HG02943 (cell line): ENCODE results near the gene TCN2.
A peak's percentile ranks its signal among the peaks of the same experiment; 100 is the strongest.
"Not testable (repeated sequence)": the region's sequence is repeated elsewhere in the genome, so short reads cannot be mapped to it uniquely, and the experiment has no call there.

Source experiments
- ATAC-seq: cut with Tn5 transposase; IDR thresholded peaks from one replicate; pipeline ENCODE4 v1.9.1; 2021; ENCODE audit warnings: mild to moderate bottlenecking, low read depth, moderate library complexity; ENCODE audit not compliant: unreplicated experiment

Gene TCN2

DNA sequence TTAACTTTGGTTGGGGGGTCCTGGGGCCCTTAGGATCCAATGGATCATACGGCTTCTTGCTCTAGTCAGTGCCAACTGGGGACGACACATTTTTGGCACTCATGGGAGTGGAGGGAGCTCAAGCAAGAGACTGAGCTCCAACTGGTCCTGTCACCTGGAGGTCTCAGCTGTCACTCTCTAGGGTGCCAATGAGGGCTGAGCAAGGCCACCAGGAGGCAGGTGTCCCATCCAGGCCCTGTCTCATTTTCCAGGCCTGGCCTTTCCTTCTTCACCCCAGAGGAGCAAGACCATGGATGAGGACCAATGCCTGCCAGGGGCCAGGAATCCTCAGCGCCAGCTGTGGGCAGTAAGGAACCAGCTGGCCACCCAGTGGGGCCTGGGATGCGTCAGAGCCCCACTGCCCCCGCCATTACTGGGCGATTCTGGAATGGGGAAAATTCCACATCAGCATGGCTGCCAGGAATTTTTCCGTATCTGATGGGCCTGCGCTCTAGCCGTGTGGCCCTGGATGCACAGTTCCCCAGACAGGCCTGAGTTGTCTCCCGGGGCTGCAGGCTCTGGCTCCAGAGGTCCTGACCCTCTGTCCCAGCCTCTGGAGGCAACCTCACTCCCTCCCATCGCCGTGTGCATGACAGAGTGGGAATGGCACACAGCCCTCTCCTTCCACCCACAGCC is 31.8 kb upstream of the TCN2 start:
- ATAC-seq, result no peak

DNA sequence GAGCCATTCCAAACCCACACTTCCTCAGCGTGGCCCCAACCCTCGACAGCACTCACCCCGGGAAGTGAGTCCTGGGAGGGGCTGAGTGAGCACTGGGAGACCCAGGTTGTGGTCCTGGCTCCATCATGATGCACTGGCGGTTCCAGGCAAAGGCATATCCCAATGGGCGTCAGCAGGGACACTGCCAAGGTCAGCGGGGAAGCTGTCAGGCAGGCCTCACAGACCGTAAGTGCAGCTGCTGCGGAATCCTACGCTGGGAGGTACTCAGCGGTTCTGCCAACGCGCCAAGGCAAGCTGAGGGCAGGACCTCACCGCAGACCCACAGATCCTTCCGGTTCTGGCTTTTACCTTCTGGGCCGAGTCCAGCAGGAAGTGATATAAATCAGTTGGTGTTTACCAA is 31.1 kb upstream of the TCN2 start:
- ATAC-seq, result no peak

GRCh38 chr22:30578481-30578880 is 28.5 kb upstream of the TCN2 start:
- no peak for ATAC-seq

DNA sequence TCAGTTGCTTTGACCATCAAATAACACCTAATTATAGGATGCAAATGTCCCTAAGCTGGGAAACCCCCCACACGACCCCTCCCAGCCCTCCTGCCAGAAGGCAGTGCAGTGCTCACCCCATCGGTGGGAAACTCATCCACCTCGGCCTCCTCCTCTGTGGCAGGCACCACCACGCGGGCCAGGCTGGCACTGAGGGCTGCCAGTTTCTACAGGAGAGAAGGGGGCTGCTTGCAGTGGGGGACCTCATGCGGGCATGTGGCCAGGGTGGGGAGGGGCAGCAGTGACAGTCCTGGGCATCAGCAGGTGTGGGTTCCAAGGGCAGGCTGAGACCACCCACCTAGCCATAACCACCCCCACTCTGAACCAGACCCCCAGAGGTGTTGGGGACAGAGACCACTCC is 26.1 kb upstream of the TCN2 start:
- no peak for ATAC-seq

DNA sequence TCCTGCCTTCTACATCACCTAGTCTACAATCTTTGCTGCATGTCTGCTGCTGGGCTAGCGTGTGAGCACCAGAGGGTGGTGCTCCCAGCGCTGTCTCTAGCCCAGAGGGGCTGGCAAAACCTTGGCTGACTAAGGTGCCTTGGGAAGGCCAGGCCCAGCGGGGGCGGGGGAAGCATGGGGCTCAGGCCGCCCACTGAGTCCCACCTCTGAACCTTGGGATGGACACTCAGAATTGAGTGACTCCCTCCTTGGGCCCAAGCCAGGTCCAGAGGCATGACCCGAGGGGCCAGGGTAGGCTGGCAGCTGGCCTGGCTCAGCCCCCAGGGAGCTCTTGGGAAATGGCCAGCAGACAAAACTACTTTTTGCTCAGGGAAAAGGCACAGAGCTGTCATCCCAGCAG is 24.9 kb upstream of the TCN2 start:
- ATAC-seq, result no peak

GRCh38 chr22:30582788-30583545 is 24.0 kb upstream of the TCN2 start:
- no peak for ATAC-seq

GRCh38 chr22:30584441-30584840 is 22.5 kb upstream of the TCN2 start:
- no peak for ATAC-seq

GRCh38 chr22:30586414-30586813 is 20.6 kb upstream of the TCN2 start:
- ATAC-seq, result no peak

DNA sequence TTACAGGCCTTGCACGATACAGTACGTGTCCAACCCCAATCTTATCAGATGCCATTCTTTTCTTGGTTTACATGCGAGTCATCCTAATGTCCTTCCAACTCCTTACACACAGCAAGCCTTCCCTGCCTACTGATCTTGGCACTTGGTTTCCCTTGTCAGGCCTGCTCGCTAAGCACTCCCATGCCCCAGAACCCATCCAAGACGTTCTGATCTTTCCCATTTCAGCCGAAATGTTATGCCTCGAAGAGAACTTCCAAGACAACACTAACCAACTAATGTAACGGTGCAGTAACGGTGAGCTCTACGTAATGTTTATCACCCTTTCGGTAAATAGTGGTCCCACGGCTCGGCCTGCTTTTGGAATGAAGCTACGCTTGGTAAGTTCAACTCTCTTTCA is 15.8 kb upstream of the TCN2 start:
- no peak for ATAC-seq

GRCh38 chr22:30591588-30592359 is 15.2 kb upstream of the TCN2 start, which contains the start of gene PES1:
TSS of gene PES1 (minus strand) at chr22:30591910. CDS start at chr22:30591833, 77 bp downstream.
- peak; percentile 96 for ATAC-seq

GRCh38 chr22:30592360-30592713 is 14.6 kb upstream of the TCN2 start:
- ATAC-seq, result not testable (repeated sequence)

DNA sequence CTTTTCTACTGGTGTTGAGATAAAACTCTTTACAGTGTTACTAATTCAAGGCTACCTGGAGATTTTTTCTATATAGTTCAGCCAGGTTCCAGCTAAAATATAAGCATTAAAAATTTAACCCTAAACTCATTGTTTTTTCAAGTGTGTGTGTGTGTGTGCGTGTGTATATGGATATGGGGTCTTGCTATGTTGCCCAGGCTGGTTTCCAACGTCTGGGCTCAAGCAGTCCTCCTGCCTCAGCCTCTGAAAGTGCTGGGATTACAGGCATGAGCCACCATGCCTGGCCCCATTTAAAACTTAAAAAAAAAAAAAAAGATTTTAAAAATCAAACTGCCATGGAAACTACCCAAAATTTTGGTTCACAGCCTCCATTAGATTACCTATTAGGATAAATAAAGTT is 10.8 kb upstream of the TCN2 start:
- no peak for ATAC-seq

DNA sequence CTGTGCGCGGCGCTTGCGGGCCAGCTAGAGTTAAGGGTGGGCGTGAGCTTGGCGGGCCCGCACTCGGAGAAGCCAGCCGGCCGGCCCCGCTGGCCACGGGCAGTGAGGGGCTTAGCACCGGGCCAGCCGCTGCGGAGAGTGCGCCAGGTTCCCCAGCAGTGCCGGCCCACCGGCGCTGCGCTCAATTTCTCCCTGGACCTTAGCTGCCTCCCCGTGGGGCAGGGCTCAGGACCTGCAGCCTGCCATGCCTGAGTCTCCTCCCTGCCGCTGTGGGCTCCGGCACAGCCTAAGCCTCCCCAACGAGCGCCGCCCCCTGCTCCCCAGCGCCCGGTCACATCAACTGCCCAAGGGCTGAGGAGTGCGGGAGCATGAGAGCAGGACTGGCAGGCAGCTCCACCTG is 10.1 kb upstream of the TCN2 start:
- ATAC-seq, result no peak

- ATAC-seq, result no peak
Measured at GRCh38 chr22:30598986-30599385, 8.0 kb upstream of the TCN2 start.

DNA sequence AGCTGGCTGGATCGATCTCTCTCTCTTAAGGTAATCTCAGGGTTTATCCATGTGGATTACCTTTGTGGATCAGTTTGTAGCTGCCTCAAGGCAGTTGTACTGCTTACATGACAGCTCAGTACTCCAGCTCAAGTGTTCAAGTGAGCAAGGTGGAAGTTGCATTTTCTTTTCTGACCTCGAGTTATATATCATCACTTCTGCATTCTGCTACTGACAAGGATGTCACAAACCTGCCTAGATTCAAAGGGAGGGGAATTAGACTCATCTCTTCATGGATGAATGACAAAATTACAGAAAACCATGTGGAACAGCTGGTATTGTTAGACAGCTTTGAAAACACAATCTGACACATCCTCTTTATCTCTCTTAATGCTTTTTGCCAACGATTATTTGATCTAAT is 6.1 kb upstream of the TCN2 start:
- no peak for ATAC-seq

DNA sequence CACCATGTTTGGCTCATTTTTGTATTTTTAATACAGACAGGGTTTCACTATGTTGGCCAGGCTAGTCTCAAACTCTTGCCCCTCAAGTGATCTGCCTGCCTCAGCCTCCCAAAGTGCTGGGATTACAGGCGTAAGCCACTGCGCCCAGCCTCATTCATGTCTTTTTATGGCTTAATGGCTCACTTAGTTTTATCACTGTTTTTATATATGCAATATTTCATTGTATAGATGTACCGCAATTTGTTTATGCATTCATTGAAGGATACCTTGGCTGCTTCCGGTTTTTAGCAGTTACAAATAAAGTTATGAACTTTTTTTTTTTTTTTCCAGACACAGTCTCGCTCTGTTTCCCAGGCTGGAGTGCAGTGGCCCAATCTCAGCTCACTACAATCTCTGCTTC is 5.5 kb upstream of the TCN2 start:
- ATAC-seq, result no peak

GRCh38 chr22:30602049-30602448 is 4.9 kb upstream of the TCN2 start:
- ATAC-seq, result no peak

DNA sequence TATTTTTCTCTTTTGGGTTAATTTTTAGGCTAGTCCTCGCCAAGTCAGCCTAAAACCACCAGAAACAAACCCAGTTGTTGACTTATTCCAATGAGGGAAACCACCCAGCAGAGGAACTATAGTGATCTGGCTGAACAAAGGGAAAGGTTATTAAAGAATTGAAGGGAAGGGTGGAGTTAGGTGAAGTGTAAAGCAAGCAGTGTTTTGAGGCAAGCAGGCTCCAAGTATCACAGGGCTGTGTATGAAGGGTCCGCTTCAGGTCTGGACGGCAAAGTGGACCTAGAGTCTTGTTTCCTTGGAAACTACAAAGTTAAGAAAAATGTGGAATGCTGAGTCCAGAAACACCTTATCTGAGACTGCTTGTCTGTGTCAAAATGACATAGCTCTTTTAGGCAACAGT is 3.2 kb upstream of the TCN2 start:
- no peak for ATAC-seq

- no peak for ATAC-seq
Measured at GRCh38 chr22:30604723-30605122, 2.3 kb upstream of the TCN2 start.

DNA sequence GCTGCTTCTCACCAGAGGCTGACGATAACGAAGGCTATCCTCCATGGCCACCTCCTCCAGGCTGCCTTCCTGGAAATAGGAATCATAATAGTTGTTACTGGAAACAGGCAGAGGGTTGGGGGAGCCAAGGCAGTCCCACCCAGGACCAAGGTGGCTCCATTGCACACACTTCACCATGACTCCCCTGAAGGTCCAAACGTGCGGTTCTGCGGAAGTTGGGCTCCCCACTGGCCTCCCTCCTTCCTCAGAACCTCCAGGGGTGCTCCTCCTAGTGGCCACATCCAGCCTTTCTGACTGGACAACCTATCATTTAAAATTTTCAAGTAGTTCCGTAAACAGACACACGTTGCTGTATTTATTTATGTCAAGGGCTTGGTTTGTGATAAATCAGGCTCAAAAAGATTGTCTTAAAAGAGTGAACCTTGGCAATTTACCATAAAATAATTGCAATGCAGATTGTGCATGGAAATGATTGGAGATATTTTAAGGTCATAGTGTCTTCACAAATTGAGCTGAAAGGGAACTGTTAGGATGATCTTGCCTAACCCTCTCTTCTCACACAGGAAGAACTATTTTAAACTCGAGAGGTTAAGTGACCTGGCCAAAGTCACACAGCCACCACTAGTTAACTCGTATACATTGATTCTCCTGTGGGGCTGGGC is 1.4 kb upstream of the TCN2 start:
- ATAC-seq, result no peak

- ATAC-seq, result no peak
Measured at GRCh38 chr22:30607300-30607930, 441 bp downstream of the TCN2 start.
